ENCODE data around the gene SPATA46.

GRCh38 chr1:162384116-162384515 lies 7.5 kb upstream of the SPATA46 start:
- TF ChIP-seq CTCF (IDR thresholded peaks at IDR 0.05), result no peak
- TF ChIP-seq EP300 (IDR thresholded peaks at IDR 0.05), result no peak
